ENCODE results near the gene LTBP2. TPM values are rescaled to one million over a fixed set of nuclear protein-coding genes. Genes with fewer than 3 reads are reported as not detected.

LTBP2 gene
- 40.1 and 59.5 TPM in 2 replicates for total RNA-seq

GRCh38 chr14:74611650-74612349 is at the start of gene LTBP2:
LTBP2 (minus strand) TSS chr14:74612237; CDS start chr14:74611944, 293 bp downstream.

GRCh38 chr14:74493343-74494261 is 118.4 kb downstream of the LTBP2 start, which contains the start of gene ISCA2:
ISCA2 (plus strand) TSS chr14:74493765; CDS start chr14:74493775, 10 bp downstream.

GRCh38 chr14:74492776-74493342 is 119.2 kb downstream of the LTBP2 start, which contains the start of gene NPC2:
NPC2 (minus strand) TSS chr14:74493305; CDS start chr14:74493274, 31 bp downstream.

Other genes with a start within 250 kb of the LTBP2 start
- not detected in 2 replicates for gene SYNDIG1L, start 186.0 kb downstream of the LTBP2 start, total RNA-seq
- gene NPC2, start 118.9 kb downstream of the LTBP2 start, total RNA-seq, result 86.8 and 159 TPM in 2 replicates
- 19.5 and 19.7 TPM in 2 replicates for gene ISCA2, start 118.5 kb downstream of the LTBP2 start, total RNA-seq
- gene AREL1, start 100.8 kb upstream of the LTBP2 start, total RNA-seq, result 23.9 and 33.8 TPM in 2 replicates
- gene FCF1, start 100.9 kb upstream of the LTBP2 start, total RNA-seq, result 20.9 and 24.3 TPM in 2 replicates
- gene YLPM1, start 151.1 kb upstream of the LTBP2 start, total RNA-seq, result 34.6 and 37.8 TPM in 2 replicates